Measurements from ENCODE around the gene NFIB.

NFIB gene

DNA sequence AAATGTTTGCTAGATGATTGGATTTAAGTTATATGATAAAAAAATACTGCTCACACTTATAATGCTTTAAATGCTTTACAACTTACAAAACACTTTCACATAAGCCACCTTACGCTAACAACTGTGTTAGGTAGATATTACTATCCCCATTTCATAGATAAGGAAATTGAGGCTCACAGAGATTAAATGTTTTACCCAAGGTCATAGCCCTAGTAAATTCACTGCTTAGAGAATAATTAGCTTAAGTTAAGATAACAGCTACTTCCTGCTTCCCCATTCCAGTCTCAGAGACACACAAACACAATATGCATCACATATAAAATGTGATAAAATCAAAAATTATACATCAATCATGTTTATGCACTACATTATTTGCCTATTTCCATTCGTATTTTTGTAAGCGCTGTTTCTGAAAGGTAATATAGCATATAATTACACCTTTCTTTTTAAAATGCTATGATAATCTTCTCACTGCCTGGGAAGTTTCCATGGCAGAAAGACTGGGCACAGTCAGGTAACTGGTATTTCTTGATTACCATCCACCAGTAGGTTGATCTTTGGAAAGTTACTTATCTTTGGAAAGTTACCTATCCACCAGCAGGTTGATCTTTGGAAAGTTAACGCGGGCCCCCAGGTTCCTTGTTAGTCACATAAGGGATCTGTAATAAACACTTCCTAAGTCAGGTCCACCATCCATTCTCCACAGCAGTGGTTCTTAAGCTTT, 101.1 kb downstream of the NFIB start:
- no peak for DNase-seq (ENCODE audit: low spot score)

GRCh38 chr9:14212077-14212476, 101.9 kb downstream of the NFIB start:
- DNase-seq (ENCODE audit: low spot score): peak; percentile 21

DNA sequence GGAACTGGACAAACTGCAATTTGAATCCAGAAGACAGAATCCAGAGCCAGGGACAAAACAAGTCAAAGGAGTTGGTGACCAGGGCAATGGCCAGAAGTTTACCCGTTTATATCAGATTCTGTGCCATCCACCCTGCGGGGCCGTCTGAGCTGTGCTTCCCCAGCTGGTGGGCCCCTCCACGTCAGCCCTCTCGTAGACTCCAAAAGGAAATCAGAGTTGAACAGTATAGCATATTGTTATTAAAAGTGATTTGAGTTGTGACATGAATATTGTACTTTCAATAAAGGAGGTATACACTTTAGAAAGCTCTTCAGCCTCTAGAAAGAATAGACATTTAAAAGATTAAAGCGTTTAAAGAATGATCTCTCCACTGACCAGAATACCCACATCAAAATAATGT, 102.4 kb downstream of the NFIB start:
- no peak for DNase-seq (ENCODE audit: low spot score)

GRCh38 chr9:14210428-14210827, 103.5 kb downstream of the NFIB start:
- no peak for DNase-seq (ENCODE audit: low spot score)

DNA sequence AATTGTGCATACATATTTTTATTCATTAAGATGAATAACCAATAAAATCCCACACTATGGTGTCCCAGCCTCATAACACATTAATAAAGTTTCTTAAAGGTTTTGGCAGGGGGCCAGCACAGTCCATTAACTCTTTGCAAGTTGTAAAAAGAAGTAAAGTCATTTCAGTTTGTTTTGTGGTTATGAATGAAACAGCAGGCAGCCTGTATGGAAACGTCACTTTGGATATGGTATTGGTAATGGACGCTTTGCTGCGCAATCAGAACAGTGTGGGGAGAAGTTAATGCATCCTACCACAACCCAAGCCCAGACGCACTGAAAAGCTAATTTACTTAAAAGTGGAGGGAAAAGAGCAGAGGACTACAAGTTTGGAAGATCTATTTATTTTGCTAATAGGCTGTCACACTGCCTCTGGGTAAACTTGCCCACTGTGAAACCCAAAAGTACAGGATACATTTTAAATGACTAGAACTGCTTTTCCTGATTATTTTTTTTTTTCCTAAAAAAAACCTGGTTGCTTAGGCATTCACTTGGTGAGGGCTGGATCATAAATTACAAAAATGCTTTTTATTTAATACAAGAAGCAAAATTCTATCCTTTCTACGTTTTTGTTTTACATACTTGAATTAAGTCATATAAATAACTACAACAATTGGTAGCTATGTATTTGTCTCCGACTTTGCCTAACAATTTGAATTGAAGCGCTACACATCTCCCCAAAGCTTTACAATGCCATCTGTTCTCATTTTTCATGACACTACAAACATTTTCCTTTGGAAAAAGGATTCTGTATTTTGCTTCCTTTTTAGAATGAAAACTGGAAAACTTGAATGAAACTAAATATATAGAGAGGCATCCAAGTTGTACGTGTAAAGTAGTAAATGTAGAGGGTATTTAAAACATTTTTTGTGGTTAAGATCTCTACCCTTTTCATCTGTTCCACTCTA, 104.3 kb downstream of the NFIB start:
- DNase-seq (ENCODE audit: low spot score): no peak

- no peak for DNase-seq (ENCODE audit: low spot score)
These were observed 106.5 kb downstream of the NFIB start for GRCh38 chr9:14207352-14207995.

- DNase-seq (ENCODE audit: low spot score): peak; percentile 44
These were observed 108.5 kb downstream of the NFIB start for GRCh38 chr9:14205463-14205862.

DNA sequence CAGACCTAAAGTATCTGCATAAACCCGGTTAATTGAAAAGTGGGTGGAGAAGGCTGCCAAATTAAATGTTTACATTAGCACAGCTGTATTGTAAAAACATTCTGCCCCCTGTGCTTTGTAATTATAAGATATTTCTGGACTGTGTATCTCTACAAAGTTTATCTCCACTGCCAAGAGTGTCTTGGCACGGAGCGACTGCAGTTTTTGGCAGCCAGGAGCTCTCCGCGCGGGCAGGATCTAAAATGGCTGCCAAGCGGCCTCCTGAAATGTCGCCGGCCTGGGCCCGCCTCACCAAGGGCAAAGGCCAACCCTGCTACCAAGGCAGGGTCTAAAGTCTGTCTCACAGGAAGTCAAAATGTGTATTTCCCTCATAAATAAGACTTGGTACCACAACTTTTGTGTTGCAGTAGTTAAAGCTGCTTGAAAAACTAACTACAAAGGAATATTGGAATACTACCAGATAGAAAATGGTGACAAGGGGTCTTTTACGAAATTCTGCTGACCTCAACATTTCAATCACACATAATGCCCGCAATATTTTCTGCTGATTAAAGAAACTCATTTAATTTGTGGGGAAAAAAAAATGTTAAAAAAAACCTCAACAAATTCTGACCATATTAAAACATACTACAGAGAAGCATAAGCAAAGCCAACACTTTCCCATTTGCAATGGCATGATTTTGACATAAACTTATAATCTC, 110.4 kb downstream of the NFIB start:
- DNase-seq (ENCODE audit: low spot score): no peak

DNA sequence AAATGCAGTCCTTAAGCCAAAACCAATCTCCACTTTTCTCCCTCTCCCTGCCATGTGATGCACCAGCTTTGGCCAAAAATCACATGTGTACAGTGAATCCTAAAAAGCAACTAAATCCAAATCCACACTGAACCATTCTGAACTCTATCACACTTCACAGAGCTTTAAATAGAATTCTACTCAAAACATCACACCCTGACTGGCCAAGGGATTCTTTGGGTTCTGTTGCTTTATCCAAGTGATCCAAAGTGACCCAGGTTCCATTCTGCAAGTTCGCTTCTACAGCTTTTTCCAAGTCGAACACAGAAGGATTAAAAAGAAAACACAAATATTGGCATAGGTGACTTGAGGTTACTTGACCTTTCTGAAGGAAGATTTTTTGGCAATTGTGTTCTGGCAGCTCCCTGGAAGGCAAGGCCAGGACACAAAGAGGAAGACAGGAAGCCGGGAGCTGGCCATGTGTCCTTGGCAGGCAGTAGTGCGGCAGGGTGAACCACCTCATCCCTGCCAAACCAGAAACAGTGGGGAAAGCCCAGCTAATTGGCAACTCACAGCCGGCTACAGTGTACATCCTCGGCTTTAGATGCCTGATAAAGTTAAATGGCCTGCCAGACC, 115.0 kb downstream of the NFIB start:
- no peak for DNase-seq (ENCODE audit: low spot score)

GRCh38 chr9:14198047-14198840, 115.7 kb downstream of the NFIB start:
- DNase-seq (ENCODE audit: low spot score): no peak

DNA sequence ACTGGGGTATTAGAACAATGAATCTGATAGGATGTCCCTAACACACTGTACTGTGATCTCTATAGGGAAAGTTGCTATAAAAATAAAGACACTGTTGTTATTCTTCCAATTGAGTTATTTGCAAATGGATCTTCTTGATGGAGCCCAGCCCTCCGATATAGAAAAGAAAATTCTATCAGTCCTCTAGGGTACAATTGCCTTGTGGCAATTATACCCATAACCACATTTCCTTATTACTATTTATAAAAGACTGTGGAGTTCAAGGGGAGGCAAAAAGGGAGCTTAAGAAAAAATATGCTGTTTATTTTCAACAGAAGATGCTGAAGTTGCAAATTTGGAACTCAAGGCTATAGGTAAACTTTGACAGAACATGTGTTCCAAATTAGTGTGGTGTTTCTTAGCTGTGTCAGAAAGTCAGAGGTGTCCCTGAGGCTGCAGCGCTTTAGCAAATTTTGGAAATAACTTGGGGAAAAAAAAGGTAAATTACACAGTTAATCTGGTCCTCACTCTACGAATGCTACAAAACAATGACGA, 116.5 kb downstream of the NFIB start:
- no peak for DNase-seq (ENCODE audit: low spot score)

DNA sequence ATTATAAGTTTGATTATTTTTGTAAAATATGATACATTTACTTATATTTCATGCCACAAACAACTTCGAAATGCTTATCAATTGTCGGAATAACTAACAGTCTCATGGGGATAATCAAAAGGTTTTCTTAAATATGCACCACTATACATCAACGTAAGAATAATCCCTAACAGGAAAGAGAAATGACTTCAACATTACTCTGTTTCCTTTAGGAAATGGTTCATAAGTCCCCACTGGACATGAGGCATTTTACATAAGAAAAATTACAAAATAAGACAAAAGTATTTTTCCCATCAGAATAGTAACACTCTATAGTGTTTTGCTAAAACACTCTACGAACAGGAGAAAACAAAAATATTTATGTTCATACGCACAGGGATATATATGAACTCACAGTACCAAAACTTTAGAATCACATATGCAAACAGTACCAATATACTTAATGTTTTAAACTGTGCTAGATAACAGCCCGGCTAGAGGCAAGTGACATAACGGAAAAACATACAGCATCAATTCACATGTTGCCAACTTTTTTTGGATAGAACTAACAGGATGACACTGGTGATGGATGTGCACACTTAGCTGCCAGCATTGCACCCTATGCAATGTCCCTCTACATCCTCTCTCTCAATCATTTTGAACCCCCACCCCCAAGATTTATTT, 120.5 kb downstream of the NFIB start:
- no peak for DNase-seq (ENCODE audit: low spot score)

DNA sequence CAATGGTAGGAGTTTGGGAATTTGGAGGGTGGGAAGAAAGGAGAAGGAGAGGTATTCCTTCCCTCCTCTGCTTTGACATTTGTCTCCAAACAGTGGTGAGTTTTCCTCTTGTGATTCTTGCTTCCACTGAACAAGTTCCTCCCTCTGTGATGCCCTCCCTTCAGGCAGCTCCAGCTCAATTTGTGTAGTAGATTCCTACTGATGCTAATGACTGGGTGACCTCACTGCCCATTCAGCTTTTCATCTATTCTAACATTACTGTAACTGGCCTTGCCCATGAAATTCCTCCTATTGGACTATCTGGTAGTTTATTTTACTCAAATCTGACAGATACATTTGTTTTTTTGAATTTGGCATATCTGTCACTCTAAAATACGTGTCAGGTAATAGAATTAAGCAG, 121.4 kb downstream of the NFIB start:
- DNase-seq (ENCODE audit: low spot score): no peak

DNA sequence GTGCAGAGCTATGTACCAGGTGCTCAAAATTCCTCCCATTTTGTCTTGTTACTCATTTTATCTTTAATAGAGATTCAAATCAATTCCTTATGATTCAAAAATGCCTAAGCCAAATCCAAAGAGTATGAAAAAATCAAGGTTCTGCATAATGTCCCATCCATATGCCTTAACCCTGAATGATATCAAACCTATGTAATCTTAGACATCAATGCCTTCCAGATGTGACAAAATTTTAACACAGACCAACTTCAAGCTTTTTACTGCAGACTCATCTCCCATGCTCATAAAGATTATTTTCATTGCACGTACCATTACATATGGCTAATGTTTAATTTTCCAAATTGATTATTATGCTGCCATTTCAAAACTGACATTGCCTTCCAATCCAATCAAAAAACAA, 122.4 kb downstream of the NFIB start:
- no peak for DNase-seq (ENCODE audit: low spot score)

DNA sequence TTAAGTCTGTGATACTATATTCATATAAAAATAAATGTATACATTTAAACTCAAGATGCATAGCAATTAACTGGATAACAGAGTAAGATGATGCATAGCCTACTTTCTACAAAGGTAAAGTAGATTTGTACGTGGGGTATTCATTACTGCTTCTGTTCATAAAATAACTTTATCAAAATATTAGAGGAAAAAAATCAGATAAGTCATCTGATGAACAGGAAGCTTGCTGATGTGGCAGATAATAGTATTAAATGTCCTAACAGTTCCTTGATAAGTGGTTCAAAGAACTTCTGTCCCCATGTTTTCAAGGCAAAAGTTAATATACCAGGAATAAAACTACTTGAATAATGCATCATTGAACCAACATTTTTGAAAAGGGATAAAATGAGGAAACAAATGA, 123.7 kb downstream of the NFIB start:
- DNase-seq (ENCODE audit: low spot score): no peak

DNA sequence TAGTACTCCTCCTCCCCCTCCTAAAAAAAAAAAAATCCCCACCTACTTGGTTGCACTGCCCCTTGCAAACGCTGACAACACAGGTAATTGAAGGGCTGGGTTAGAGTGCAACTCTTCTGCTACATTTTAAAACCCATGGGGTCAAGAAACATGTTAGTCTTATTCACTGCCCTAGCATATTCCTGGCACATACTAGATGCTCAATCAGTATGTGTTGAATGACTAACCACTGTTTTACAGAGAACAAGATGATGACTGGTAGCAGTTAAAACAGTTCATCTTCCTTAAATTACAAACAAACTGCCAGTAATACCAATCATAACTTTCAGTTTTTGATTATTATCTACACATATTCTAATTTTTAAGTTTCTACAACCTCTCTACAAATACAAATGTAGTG, 124.4 kb downstream of the NFIB start:
- DNase-seq (ENCODE audit: low spot score): no peak

DNA sequence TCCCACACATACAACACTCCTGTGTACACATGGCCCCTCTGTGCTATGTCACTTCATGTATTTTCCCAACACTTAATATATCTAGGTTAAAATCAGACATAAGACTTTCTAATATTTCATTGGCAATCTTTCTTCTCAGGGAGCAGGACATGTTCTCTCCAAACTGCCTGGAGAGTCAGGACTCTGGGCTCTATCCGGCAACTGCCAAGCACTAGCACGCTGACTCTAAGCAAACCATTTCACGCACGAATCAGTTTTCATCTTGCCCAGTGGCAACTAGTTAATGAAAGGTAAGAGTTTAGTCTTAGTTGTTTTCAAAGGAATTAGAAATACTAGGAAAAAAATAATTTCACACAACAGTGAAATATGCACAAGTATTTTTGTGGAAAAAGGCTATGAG, 124.8 kb downstream of the NFIB start:
- DNase-seq (ENCODE audit: low spot score): no peak

DNA sequence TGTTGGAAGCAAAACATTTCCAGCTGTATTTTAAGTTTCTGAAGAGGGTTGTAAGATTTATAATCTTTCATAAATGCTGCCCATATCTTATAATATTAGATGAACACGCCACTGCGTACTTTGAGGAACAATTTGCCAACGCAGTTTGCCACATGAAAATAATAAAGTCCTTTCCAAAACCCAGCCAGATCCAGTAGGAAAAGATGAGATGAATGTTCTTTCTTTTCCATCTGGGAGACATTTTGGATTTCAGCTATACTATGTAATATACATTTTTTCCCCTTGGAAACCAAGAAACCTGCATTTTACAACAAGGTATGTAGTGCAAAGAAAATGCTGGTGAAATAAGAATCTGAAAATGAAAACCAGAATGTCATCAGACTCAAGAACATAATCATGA, 125.4 kb downstream of the NFIB start:
- DNase-seq (ENCODE audit: low spot score): no peak

DNA sequence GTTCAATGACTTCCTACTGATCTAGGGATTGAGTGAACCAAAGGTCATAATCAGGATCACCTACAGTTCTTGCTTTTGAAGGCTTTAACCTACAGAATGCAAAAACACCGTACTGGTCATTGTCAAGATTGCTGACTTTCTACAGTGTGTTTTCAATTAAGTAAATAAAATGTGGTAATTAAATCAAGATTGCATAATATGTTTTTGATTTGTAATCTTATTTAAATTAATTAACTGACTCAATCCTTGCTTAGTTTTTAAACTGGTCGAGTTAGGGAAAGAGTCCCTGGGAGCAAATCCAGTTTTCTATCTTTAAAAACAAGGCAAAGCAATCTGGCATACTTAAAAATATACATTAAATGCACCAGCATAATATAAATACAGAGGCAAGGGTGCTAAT, 125.9 kb downstream of the NFIB start:
- no peak for DNase-seq (ENCODE audit: low spot score)

GRCh38 chr9:14186096-14186495, 127.8 kb downstream of the NFIB start:
- no peak for DNase-seq (ENCODE audit: low spot score)
